ELF-1 (cell line): Measurements from ENCODE around the gene NCAPH2.

Experiments
- DNase-seq: peaks from one replicate; pipeline ENCODE4 v3.0.0-alpha.2; 2016; ENCODE audit warnings: low read depth, low spot score

NCAPH2 gene

GRCh38 chr22:50489363-50490243 is 18.4 kb upstream of the NCAPH2 start:
- DNase-seq, result no peak

- no peak for DNase-seq
These were observed 17.3 kb upstream of the NCAPH2 start for GRCh38 chr22:50490531-50491308.

GRCh38 chr22:50497093-50497492 is 10.9 kb upstream of the NCAPH2 start:
- DNase-seq, result no peak

- peak; percentile 89 for DNase-seq
These were observed 9.6 kb upstream of the NCAPH2 start for GRCh38 chr22:50498322-50498890.

GRCh38 chr22:50500452-50500851 is 7.6 kb upstream of the NCAPH2 start:
- no peak for DNase-seq

- DNase-seq, result no peak
These were observed 5.9 kb upstream of the NCAPH2 start for GRCh38 chr22:50502096-50502495.

- no peak for DNase-seq
These were observed 5.2 kb upstream of the NCAPH2 start for GRCh38 chr22:50502628-50503474.

- no peak for DNase-seq
These were observed 4.4 kb upstream of the NCAPH2 start for GRCh38 chr22:50503475-50504145.

GRCh38 chr22:50504369-50505211 is 3.4 kb upstream of the NCAPH2 start:
- no peak for DNase-seq

GRCh38 chr22:50505276-50505775 is 2.7 kb upstream of the NCAPH2 start:
- DNase-seq, result no peak

- DNase-seq, result peak; percentile 63
These were observed 2.0 kb upstream of the NCAPH2 start for GRCh38 chr22:50505776-50506610.

GRCh38 chr22:50506611-50507420 is 1.2 kb upstream of the NCAPH2 start:
- DNase-seq, result peak; percentile 68

- DNase-seq, result peak; percentile 56
These were observed 518 bp upstream of the NCAPH2 start, which contains the start of gene LMF2 for GRCh38 chr22:50507421-50507990. Gene LMF2 (minus strand): TSS chr22:50507702. CDS start chr22:50507675, 27 bp downstream.

GRCh38 chr22:50508897-50509296 is 873 bp downstream of the NCAPH2 start:
- DNase-seq, result no peak

- no peak for DNase-seq
These were observed 5.2 kb downstream of the NCAPH2 start for GRCh38 chr22:50513175-50513574.

- DNase-seq, result peak; percentile 88
These were observed 8.0 kb downstream of the NCAPH2 start for GRCh38 chr22:50516068-50516467.

- DNase-seq, result no peak
These were observed 8.9 kb downstream of the NCAPH2 start for GRCh38 chr22:50516891-50517290.
